Vagina (tissue), 2 donors: ENCODE results near the gene MAP4K4. TPM values are rescaled to one million over a fixed set of nuclear protein-coding genes. Genes with fewer than 3 reads are reported as not detected.
A peak's percentile ranks its signal among the peaks of the same experiment; 100 is the strongest.

Experiments
- DNase-seq, 2 donors: peaks; one replicate each; pipeline ENCODE4 v3.0.0-alpha.2; 2017; ENCODE audit errors: extremely low spot score in 2 of 2
- H3K27ac ChIP-seq: fragments of 200-600 bp; sonication (generic); one replicate; pipeline ENCODE4 v1.5.1; 2019
- H3K27me3 ChIP-seq: fragments of 200-600 bp; sonication (generic); one replicate; pipeline ENCODE4 v1.5.1; 2019
- H3K36me3 ChIP-seq, 2 donors: fragments of 200-600 bp; sonication (generic); one replicate each; pipeline ENCODE4 v1.5.1; 2017 to 2019
- H3K4me1 ChIP-seq: fragments of 200-600 bp; sonication (generic); one replicate; pipeline ENCODE4 v1.5.1; 2019
- H3K4me3 ChIP-seq, 2 donors: fragments of 200-600 bp; sonication (generic); 1 replicate in 1 of 2; 2 replicates in 1 of 2; pipeline ENCODE4 v1.5.1; 2016 to 2019
- H3K9me3 ChIP-seq: fragments of 200-600 bp; sonication (generic); one replicate; pipeline ENCODE4 v1.5.1; 2019
- CTCF ChIP-seq, 3 experiments: fragments of 450-650 bp in 2 of 3; fragments of 200-600 bp in 1 of 3; sonication (generic) in 1 of 3; IDR thresholded peaks; one replicate each; pipeline ENCODE4 v1.5.1; 2017 to 2019; ENCODE audit warnings: antibody characterized with exemption in 3 of 3, mild to moderate bottlenecking in 2 of 3, moderate library complexity in 2 of 3
- POLR2A ChIP-seq, 2 donors: fragments of 450-650 bp; IDR thresholded peaks; one replicate each; pipeline ENCODE4 v1.6.1; 2017; ENCODE audit warnings: antibody characterized with exemption in 2 of 2, mild to moderate bottlenecking in 2 of 2, moderate library complexity in 2 of 2
- POLR2AphosphoS5 ChIP-seq, 2 donors: sonication (generic); formaldehyde crosslinking; IDR thresholded peaks; one replicate each; pipeline ENCODE4 v1.9.0; 2017; ENCODE audit warnings: antibody characterized with exemption in 2 of 2, mild to moderate bottlenecking in 2 of 2, low read depth in 1 of 2; ENCODE audit not compliant: insufficient read depth in 1 of 2
- intact Hi-C: fragments of 100-400 bp; cut with DNase I; formaldehyde crosslinking; loops from one replicate; pipeline ENCODE4 v1.15.1; 2023
- total RNA-seq: library from RNA; depleted of rRNA; stranded (reverse); fragments of >200 nt; gene quantifications from one replicate; pipeline ENCODE4 v1.2.3, GENCODE V29; 2016

MAP4K4 gene
- total RNA-seq, 1 donor from 2014 or later, result 75.9 TPM

GRCh38 chr2:101706121-101706818 lies 8.8 kb downstream of the MAP4K4 start:
- Histone ChIP-seq H3K4me1 (peaks cover 80% of the 10 kb centered on the region), H3K4me3 (no peak overlapping the region), H3K27ac (peak overlapping the region; percentile 78)

GRCh38 chr2:101706819-101707177 lies 9.3 kb downstream of the MAP4K4 start:
- intact Hi-C loops, result no loop called here
- H3K27ac ChIP-seq, result peak overlapping the region; percentile 16
- DNase-seq, result no peak
- no peak for TF ChIP-seq POLR2A (IDR thresholded peaks at IDR 0.05)
- H3K4me1 ChIP-seq, result peaks cover 80% of the 10 kb centered on the region
- no peaks in the 10 kb centered on the region for H3K9me3 ChIP-seq
- no peaks in the 10 kb centered on the region for H3K27me3 ChIP-seq
- no peaks in the 10 kb centered on the region for H3K36me3 ChIP-seq
- H3K4me3 ChIP-seq, result no peak overlapping the region

More at GRCh38 chr2:101706121-101706818, 8.8 kb downstream of the MAP4K4 start:
- intact Hi-C loops, result no loop called here
- TF ChIP-seq POLR2A (IDR thresholded peaks at IDR 0.05) (no peak), CTCF (IDR thresholded peaks at IDR 0.05) (no peak), POLR2AphosphoS5 (IDR thresholded peaks at IDR 0.05; ENCODE audit: insufficient read depth in 1 of 2, low read depth in 1 of 2) (no peak)
- no peak for DNase-seq
- no peaks in the 10 kb centered on the region for H3K36me3 ChIP-seq
- H3K27me3 ChIP-seq, result no peaks in the 10 kb centered on the region
- H3K9me3 ChIP-seq, result no peaks in the 10 kb centered on the region

GRCh38 chr2:101710036-101710435 lies 12.5 kb downstream of the MAP4K4 start:
- intact Hi-C loops, result no loop called here
- H3K4me1 ChIP-seq, result peaks cover 69% of the 10 kb centered on the region
- no peak for DNase-seq
- no peak for TF ChIP-seq CTCF (IDR thresholded peaks at IDR 0.05)
- TF ChIP-seq POLR2A (IDR thresholded peaks at IDR 0.05), result no peak
- no peak for TF ChIP-seq POLR2AphosphoS5 (IDR thresholded peaks at IDR 0.05; ENCODE audit: insufficient read depth in 1 of 2, low read depth in 1 of 2)
- H3K36me3 ChIP-seq, result no peaks in the 10 kb centered on the region
- no peak overlapping the region for H3K4me3 ChIP-seq
- no peaks in the 10 kb centered on the region for H3K27me3 ChIP-seq
- no peaks in the 10 kb centered on the region for H3K9me3 ChIP-seq
- H3K27ac ChIP-seq, result peak overlapping the region; percentile 40

- Histone ChIP-seq H3K27ac (peak overlapping the region; percentile 40), H3K4me1 (peaks cover 64% of the 10 kb centered on the region), H3K36me3 (no peaks in the 10 kb centered on the region), H3K9me3 (no peaks in the 10 kb centered on the region), H3K4me3 (no peak overlapping the region), H3K27me3 (no peaks in the 10 kb centered on the region)
- no peak for TF ChIP-seq POLR2A (IDR thresholded peaks at IDR 0.05)
- no peak for TF ChIP-seq CTCF (IDR thresholded peaks at IDR 0.05)
- no peak for TF ChIP-seq POLR2AphosphoS5 (IDR thresholded peaks at IDR 0.05; ENCODE audit: insufficient read depth in 1 of 2, low read depth in 1 of 2)
- no peak for DNase-seq
- intact Hi-C loops, result no loop called here
Measured at GRCh38 chr2:101710471-101711318, 13.2 kb downstream of the MAP4K4 start.

- no peaks in the 10 kb centered on the region for H3K27me3 ChIP-seq
- H3K27ac ChIP-seq, result no peak overlapping the region
- H3K4me3 ChIP-seq, result no peak overlapping the region
- no peaks in the 10 kb centered on the region for H3K9me3 ChIP-seq
- no peaks in the 10 kb centered on the region for H3K36me3 ChIP-seq
- H3K4me1 ChIP-seq, result peaks cover 69% of the 10 kb centered on the region
- intact Hi-C loops, result no loop called here
- DNase-seq, result no peak
- TF ChIP-seq POLR2A (IDR thresholded peaks at IDR 0.05) (no peak), CTCF (IDR thresholded peaks at IDR 0.05) (no peak), POLR2AphosphoS5 (IDR thresholded peaks at IDR 0.05; ENCODE audit: insufficient read depth in 1 of 2, low read depth in 1 of 2) (no peak)
Measured at GRCh38 chr2:101714118-101714517, 16.6 kb downstream of the MAP4K4 start.
